GM12865 (cell line): Measurements from ENCODE around the gene PDE4D.

ENCODE experiments used
- DNase-seq: peaks from one replicate; pipeline ENCODE4 v3.0.0; 2010; ENCODE audit warnings: low read depth
- H3K4me3 ChIP-seq: 2 replicates; pipeline ENCODE4 v1.5.1; 2011; ENCODE audit warnings: mild to moderate bottlenecking, low read depth, low read length, control low read depth
- TF ChIP-seq, protein P1 (sequence below): IDR thresholded peaks from 2 replicates; pipeline ENCODE4 v1.5.1; 2011; ENCODE audit warnings: low read length, control low read depth, low read depth, inconsistent platforms; ENCODE audit not compliant: insufficient read depth; ENCODE audit errors: missing control alignments

The PDE4D gene

DNA sequence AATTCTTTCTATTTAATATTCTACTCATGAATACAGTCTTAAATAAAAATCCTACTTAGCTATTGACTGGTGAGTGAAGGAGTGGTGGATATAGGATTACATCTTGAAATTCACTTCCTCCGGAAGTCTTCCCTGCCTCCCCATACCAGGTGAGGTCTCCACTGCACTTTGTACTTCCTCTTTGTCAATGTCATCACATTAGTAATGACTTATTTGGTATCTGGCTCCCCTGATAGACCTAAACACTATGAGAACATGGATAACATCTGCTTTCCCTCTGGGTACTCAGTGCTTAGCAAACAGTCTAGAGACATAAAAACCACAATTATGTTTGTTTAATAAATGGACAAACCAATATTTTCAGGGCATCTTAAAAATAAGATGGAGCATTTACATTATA is 532.1 kb downstream of the PDE4D start:
- no peak for DNase-seq
- TF ChIP-seq, protein P1, sequence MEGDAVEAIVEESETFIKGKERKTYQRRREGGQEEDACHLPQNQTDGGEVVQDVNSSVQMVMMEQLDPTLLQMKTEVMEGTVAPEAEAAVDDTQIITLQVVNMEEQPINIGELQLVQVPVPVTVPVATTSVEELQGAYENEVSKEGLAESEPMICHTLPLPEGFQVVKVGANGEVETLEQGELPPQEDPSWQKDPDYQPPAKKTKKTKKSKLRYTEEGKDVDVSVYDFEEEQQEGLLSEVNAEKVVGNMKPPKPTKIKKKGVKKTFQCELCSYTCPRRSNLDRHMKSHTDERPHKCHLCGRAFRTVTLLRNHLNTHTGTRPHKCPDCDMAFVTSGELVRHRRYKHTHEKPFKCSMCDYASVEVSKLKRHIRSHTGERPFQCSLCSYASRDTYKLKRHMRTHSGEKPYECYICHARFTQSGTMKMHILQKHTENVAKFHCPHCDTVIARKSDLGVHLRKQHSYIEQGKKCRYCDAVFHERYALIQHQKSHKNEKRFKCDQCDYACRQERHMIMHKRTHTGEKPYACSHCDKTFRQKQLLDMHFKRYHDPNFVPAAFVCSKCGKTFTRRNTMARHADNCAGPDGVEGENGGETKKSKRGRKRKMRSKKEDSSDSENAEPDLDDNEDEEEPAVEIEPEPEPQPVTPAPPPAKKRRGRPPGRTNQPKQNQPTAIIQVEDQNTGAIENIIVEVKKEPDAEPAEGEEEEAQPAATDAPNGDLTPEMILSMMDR, result no peak
- no peak overlapping the region for H3K4me3 ChIP-seq

DNA sequence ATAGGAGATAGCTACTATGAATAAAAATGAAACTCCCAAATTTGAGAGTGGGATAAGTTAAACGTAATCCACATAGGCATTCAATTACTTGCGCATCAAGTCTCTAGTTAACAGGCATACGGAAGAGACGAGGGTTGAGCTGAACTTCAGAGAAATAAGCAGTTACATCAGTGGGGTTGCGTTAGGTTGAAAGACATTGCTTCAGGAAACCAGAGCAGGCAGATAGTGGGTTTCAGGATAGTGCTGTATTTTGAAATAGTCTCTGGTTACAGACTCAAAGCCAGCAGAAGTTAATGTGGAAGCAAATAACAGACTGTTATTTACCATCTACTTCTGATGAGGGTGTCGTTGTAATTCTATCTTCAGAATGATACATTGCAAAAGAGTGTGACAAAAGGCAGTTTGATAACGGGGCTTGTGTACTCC is 533.4 kb downstream of the PDE4D start:
- H3K4me3 ChIP-seq, result no peak overlapping the region
- TF ChIP-seq, protein P1, result no peak
- no peak for DNase-seq

DNA sequence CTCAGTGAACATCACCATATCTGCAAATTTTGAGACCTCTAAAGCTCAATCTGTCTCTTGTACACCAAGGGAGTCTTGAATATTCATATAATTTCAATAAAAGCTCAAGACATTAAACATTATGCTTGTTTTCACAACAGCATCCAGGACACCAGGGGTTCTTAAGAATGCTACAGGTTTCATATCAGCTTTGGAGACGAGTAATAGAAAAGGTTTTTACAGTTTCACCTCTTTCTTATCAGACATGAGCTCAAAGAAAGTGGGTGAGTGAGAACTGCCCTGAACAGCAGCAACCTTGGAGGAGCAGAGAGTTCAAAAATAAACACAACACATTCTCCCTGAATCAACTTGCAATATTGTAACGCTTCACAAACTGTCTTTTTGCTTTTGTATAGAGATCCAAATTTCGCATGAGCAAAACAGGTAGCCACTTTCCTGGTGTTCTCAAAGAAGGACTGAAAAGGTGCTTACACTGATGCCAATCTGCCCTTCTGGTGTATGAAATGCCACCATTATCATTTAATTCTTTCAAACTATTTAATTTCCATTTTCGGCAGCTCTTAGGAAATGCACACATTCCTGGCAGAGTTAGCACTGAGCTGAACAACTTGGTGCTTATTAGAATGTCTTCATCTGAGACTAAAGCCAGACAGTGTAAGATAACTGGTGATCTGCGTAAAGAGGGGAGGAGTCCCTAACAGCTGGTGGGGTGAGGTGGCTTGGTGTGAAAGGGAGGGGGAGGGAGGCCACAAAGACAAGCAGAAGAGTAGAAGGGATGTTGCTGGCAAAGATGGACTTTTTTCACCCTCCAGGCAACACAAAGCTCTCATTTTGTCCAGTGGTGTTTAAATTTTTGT is 535.3 kb downstream of the PDE4D start:
- H3K4me3 ChIP-seq, result no peak overlapping the region
- TF ChIP-seq, protein P1, result no peak
- no peak for DNase-seq

DNA sequence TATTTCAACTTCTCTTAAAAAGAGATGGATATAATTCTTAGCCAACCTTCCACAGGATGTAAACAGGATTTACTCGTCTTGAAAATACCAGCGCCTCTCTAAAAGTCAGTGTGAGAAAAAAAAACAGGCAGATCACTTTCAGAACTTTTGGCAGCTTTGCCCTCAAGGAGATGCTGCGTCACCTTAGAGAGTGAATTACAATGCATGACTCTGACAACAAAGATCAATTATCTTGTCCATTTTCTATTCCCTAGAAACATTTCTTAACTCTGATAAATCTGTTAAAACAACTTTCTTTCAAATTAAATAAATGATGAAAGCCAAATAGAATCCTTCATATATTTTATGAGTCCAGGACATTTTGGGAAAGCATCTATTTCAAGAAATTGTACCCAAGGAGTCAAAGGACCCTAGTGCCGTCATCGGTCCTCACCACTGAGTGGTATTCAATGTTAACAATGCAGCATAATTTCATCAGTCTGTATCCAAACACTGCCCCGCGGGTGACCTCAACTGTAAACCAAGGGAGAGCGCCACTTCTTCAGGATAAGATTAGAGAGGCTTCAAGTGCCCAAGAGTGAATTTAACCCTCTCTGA is 536.0 kb downstream of the PDE4D start:
- TF ChIP-seq, protein P1, result no peak
- no peak overlapping the region for H3K4me3 ChIP-seq
- DNase-seq, result no peak

DNA sequence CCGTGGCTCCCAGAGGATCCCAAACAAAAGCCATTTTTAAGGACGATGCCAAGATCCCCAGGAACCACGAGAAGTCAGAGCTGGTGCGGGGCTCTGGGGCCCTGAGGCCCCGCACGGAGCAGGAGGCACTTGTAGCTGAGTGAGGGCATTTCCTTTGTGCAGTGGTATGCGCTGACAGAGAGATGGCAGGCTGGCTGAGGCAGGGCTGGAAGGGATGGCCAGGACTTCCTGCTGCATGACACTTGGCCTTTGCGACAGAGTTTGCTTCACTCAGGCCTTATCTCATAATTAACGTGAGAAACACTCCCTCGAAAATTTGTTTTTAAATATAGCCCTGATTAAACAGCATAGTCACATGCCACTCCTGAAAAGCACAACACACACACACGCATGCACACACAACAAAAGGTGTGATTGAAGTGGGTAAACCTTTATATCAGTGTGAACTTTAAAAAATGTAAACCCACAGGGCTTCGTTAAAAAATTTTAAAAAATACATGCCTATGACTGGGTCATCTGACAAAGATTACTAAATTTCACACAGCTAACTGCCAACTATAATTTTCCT is 536.6 kb downstream of the PDE4D start:
- DNase-seq, result no peak
- H3K4me3 ChIP-seq, result no peak overlapping the region

DNA sequence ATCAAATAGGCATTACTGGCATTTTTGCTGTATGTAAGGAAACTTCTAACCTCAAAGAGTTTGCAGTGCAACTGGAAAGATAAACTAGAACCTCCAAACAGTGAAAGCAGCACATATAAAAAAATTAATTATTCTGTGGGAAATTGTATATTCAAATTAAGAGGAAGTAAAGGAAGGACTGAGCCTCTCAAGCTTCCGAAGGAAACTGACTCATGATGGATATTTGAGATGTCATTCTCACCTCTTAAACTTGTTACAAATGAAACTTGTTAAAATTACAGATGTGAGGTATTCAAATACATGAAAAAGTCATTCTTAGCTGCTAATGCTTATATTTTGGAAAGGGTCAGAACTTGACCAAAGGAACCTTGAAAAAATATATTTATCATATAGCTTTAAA is 538.7 kb downstream of the PDE4D start:
- TF ChIP-seq, protein P1, result no peak
- no peak for DNase-seq
- H3K4me3 ChIP-seq, result no peak overlapping the region

More for the DNA sequence above, 536.6 kb downstream of the PDE4D start:
- TF ChIP-seq, protein P1, result no peak
